Cardiac septum (tissue), 1 donor: Measurements from ENCODE around the gene TTC21B. TPM values are rescaled to one million over a fixed set of nuclear protein-coding genes. Genes with fewer than 3 reads are reported as not detected.

Source experiments
- DNase-seq: peaks from one replicate; pipeline ENCODE4 v3.0.0-alpha.2; 2020; ENCODE audit warnings: low spot score
- intact Hi-C: fragments of 100-400 bp; cut with DNase I; formaldehyde crosslinking; loops from one replicate; pipeline ENCODE4 v1.14.0; 2022
- total RNA-seq: library from RNA; stranded (reverse); fragmentation: NEBNext Ultra II Directional; extraction: Animal tissue kit (Norgen Biotek cat#: 25700); gene quantifications from one replicate; pipeline ENCODE4 v1.2.1, GENCODE V29; 2021
- donor health status: DM: no; HTN: no; CAD: no.

The TTC21B gene
- total RNA-seq, 1 donor from 2014 or later, result 12.5 TPM

DNA sequence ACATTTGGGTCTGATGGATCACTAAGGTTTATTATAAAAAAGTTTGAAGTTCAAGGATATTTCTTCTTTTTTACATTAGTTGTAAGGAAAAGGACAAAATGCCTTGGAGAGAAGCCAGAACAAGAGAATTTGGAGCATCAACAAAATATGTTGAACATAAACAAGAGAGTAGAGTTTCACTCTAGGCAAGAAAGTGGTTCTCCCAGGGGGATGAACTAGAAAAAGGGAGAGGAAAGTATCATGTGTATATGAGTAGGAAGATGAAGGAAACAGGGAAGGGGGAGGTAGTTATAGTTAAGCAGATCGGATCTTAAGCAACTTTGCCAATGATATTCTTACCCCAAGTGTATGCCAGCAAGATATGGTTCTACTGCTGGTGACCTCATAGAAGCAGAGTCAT, 95.7 kb downstream of the TTC21B start:
- no peak for DNase-seq
- intact Hi-C loops, result no loop called here

DNA sequence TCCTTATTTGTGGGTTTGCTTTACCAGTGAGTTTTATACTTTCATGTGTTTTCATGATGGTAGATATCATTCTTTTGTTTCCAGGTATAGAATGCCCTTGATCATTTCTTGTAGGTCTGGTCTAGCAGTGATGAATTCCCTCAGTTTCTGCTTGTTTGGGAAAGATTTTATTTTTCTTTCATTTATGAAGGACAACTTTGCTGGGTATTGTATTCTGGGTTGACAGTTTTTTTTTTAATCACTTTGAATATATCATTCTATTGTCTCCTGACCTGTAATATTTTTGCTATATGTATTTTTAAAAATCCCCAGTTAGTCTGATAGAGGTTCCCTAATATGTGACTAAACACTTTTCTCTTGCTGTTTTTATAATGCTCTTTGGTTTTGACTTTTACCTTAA, 101.2 kb downstream of the TTC21B start:
- no peak for DNase-seq
- intact Hi-C loops, result no loop called here

DNA sequence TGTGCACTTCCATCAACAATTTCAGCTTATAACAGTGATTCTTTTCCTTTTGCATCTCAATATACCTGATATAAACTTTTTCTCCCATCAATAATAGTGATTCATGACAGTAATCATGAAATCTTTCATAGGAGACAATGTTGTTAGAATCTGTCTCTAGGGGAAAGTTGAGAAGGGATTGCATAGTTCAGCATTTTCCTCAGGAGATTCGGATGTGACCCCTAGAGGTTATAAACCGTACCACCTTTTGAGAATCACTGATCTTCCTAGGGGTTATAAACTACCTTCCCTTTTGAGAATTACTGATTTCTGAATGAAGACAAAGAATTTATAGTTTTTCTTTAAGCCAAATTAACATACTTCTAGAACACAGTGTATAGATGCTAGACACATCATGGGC, 106.6 kb downstream of the TTC21B start:
- intact Hi-C loops, result no loop called here
- DNase-seq, result no peak

DNA sequence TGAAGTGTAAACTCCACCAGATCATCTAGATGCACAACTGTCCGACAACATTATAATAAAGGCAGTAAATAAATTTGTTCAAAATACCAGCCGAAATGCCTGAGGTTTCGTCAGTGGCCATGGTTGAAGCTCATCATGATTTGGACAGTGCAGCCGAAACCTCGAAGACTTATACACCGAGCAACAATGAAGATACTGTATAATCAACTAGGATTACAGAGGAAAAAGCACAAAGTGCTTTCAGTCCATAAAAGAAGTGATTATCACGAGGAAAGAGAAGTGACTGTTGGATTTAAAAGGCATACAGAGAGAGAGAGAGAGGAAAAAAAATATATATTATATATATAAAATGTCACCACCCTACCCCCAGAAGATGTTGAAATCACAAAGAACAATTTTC, 107.5 kb downstream of the TTC21B start:
- intact Hi-C loops, result no loop called here
- DNase-seq, result no peak

DNA sequence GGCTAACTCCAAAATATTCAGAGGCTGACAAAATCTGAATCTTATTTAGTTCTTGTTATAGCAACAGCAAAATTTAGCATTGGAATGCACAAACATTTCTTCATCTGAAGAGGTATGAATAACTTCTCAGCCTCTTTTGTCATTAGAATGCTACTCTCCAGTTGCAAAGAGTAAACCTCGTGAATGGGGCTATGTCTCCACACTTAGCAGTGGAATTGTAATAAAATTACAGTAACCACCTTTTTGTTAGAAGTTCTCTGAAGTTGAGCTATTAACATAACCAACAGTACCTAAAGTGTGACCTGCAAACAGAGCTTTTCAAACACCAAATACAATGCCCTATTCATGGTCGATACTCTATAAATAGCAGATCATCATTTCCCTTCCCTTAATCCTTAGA, 109.4 kb downstream of the TTC21B start:
- DNase-seq, result no peak
- intact Hi-C loops, result no loop called here

DNA sequence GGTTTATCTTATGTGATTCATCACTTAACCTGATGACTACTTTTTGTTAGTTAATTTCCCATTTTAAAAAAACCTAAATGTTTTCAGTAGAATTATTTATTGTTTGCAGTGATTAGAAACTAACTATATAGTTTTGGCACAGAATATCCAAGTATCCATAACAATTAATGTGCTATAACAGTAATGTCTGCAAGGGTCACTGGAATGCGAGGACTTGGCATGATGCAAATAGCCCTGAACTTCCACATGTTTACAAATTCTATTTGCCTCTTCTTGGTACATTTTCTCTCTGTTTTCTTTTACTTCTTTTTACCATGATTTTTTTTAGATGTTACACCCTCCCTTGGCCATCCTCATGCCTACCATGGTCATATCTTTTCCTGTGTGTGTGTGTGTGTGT, 110.2 kb downstream of the TTC21B start:
- intact Hi-C loops, result no loop called here
- no peak for DNase-seq

DNA sequence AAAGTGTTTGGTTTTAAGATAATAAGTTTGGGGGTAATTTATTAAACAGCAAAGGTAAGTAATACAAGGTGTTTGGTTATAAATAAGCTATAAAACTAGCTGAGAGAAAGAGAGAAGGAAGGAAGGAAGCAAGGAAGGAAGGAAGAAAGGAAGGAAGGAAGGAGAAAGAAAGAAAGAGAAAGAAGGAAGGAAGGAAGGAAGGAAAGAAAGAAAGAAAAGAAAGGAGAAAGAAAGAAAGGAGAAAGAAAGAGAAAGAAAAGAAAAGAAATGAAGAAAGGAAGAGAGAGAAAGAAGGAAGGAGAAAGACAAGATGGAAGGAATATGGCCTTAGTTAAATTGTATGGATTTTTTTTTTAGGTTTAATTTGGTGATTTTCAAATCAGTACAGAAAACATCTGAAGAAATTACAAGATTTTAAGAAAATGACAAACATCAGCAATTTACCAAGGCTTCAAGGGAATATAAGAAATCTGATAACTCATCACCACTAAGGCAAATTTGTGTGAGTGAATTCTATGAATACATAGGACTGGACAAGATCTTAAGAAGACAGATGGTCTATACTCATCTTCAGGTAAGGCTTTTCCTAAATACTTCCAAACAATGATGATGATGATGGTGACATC, 113.1 kb downstream of the TTC21B start:
- intact Hi-C loops, result no loop called here
- no peak for DNase-seq

DNA sequence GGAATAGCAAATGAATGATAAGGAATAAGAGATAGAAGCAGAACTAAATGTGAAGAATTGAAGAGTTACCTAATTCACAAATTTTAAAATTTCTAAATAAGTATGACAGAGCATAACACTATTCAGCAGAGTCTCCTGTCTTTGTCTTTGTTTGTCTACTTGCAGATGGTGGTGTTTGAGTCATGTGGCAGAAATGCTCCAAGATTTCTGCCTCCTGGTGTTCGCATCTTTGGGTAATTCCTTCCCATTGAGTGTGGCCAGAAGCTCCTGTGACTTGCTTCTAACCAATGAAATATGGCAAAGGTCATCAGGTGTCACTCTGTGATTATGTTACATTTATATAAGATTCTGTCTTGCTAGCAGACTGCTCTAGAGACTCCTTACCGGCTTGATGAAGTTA, 114.0 kb downstream of the TTC21B start:
- intact Hi-C loops, result no loop called here
- no peak for DNase-seq

DNA sequence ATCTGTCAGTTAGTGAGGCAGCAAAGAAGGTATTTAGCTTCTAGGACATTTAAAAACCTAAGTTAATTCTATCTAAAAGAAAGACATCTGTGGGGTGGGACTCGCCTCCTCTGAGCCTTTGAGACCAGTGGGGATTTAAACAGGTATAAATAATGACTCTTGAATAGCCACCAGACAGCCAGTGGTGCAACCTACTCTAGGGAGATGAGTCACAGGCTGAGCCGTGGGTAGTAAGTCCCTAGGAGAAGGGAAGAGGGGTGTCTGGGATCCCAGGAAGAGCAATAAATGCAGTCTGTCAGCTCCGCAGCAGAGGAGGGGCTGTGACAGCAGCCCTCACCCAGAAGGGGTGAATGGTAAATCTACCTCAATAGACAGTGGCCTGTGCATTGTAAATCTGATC, 116.5 kb downstream of the TTC21B start:
- DNase-seq, result no peak
- intact Hi-C loops, result no loop called here

DNA sequence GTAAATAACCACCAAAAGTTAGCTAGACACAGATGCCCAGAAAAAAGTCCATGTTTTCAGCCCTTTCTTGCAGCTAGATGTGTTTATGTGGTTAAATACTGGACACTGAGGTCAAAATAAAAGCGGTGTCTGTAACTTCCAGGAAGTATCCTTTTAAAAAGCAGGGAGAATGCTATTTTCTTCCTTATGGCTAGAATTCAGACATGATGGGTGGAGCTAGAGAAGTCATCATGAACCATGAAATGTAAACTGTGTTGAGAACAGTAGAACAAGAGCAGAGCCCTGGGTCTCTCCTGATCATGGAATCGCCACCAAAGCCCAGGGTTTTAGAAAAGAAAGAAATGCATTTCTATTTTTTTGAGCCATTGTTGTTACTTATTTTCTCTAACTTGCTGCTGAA, 118.2 kb downstream of the TTC21B start:
- no peak for DNase-seq
- intact Hi-C loops, result no loop called here

DNA sequence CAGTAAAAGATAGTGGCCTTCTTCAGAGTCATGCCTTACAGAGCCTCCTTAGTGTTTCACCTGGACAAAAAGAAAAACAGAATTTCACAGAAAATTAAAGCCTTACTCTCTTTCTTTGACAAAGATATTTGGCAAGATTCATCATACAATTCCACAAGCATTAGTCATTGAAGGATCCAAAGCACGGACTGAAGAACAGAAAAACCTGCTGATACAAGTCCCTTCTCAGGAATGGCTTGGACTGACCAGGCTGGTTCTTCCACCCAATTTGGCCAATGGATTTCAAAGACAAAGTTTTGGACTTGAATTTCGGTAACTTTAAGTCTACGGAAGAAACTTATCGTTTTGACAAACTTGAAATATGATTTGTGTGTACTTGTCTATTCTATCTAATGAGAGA, 120.4 kb downstream of the TTC21B start:
- no peak for DNase-seq
- intact Hi-C loops, result no loop called here

DNA sequence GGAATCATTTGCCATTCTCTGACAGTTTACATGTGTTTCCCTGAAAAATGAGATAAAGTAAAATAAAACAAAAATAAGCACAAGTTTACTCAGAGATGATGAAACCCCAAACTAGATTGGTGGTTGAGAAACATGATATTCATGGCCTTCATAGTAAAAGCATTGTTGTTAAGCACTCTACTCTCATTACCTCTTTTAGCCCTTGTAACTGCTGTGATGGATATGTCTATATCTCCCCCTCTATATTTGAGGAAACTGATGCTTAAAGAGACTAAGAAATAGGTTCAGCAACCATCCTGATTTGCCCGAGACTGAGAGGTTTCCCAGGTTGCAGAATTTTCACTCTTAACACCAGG, 125.7 kb downstream of the TTC21B start:
- no peak for DNase-seq
- intact Hi-C loops, result no loop called here

DNA sequence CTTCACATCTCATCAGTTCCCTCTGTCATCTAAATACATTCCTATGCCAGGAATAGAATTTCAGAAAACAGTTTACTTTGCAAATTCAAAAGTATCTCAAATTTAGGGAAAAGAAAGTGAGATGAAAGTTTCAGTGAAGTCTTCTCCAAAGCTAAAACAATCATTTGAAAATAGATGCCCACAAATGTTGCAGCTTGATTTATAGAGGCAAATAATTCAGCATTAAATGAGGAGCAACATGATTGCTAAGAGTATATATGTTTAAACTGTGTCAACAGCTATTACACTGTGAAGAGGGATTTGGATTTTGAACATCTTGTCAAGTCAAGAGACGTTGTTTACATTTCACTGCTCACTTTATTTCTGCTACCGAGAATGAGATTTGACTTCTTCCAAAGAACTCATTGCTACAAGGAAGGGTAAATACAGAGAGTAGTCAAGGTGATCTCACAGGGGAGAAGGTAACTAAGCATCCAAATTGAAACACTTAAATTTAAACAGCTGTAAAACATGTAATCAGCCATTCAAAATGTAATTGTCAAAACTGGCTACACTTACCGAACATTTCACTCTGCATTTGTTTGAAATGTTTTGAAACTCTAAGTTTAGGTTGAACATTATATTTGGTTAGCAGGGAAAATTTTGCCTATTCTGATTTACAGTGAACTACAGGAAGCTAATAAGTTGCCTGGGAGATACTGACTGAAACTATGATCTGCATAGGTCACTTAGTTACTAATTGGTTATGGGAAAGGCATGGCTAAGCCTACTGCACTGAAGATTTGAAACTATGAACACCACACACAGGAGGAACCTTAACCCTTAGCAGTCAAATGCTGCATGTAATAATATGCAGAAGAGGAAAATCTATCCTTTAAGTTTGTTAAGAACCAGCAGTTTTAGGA, 126.3 kb downstream of the TTC21B start:
- intact Hi-C loops, result no loop called here
- no peak for DNase-seq

DNA sequence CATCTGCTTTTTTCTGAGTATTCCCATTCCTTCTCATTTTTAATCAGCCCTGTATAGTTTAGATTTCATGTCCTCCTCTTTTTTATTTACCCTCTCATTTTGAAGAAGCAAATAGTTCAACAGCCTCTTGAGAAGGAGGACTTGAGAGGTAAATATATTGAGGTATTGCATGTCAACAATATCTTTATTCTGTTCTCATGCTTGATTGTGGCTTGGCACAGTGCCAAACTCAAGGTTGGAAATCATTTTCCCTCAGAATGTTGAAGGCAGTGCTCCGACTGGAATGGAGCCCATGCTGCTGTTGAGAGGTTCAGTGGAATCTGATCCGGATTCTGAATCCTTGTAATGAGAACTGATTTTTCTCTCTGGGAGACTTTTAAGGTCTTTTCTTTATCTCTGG, 128.5 kb downstream of the TTC21B start:
- no peak for DNase-seq
- intact Hi-C loops, result no loop called here

Other genes starting within 250 kb of the TTC21B start
- 0.27 TPM for gene GALNT3, start 159.5 kb downstream of the TTC21B start, total RNA-seq
- gene SCN1A, start 174.2 kb upstream of the TTC21B start, total RNA-seq, result 0.03 TPM